HUES6 (cell line): Measurements from ENCODE around the gene HS6ST1.

Source experiments
- H3K27ac ChIP-seq: 2 replicates; pipeline ENCODE4 v1.7.0; 2013; ENCODE audit warnings: low read depth, mild to moderate bottlenecking, low read length, inconsistent platforms
- H3K27me3 ChIP-seq: 2 replicates; pipeline ENCODE4 v1.6.1; 2013; ENCODE audit warnings: low read length; ENCODE audit not compliant: control insufficient read depth, insufficient read depth
- H3K36me3 ChIP-seq: 2 replicates; pipeline ENCODE4 v1.6.1; 2013; ENCODE audit warnings: low read length; ENCODE audit not compliant: control insufficient read depth, insufficient read depth
- H3K4me1 ChIP-seq: 2 replicates; pipeline ENCODE4 v1.6.1; 2013; ENCODE audit warnings: low read length; ENCODE audit not compliant: control insufficient read depth, insufficient read depth
- H3K4me3 ChIP-seq: 2 replicates; pipeline ENCODE4 v1.5.1; 2013; ENCODE audit warnings: low read depth, low read length
- H3K9ac ChIP-seq: one replicate; pipeline ENCODE4 v1.6.1; 2013; ENCODE audit warnings: mild to moderate bottlenecking, low read length
- H3K9me3 ChIP-seq: 2 replicates; pipeline ENCODE4 v1.6.1; 2013; ENCODE audit warnings: low read depth, low read length; ENCODE audit not compliant: control insufficient read depth, insufficient read depth

The HS6ST1 gene

GRCh38 chr2:128291161-128291843 is 27.4 kb downstream of the HS6ST1 start:
- no peaks in the 10 kb centered on the region for H3K27me3 ChIP-seq
- peaks cover 7% of the 10 kb centered on the region for H3K36me3 ChIP-seq
- H3K4me3 ChIP-seq = no peak overlapping the region
- H3K27ac ChIP-seq = no peak overlapping the region
- no peaks in the 10 kb centered on the region for H3K9me3 ChIP-seq
- no peak overlapping the region for H3K9ac ChIP-seq
- peaks cover 53% of the 10 kb centered on the region for H3K4me1 ChIP-seq

DNA sequence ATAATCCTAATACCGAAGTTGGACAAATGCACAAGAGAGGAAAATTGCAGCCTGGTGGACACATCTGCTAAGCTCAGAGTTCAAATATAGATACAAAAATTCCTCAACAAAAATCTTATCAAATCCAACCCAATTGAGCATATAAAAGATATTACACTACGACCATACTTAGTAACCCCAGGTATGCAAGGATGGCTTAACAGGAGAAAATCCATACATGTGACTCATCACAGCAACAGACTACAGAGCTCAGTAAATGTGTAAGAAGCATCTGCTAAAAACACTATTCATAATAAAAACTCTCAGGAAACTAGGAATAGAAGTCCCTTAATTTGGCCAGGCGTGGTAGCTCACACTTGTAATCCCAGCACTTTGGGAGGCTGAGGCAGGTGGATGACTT is 28.3 kb downstream of the HS6ST1 start:
- Histone ChIP-seq H3K27ac (no peak overlapping the region), H3K4me3 (no peak overlapping the region), H3K27me3 (no peaks in the 10 kb centered on the region), H3K9ac (no peak overlapping the region), H3K4me1 (peaks cover 55% of the 10 kb centered on the region), H3K9me3 (no peaks in the 10 kb centered on the region), H3K36me3 (peaks cover 13% of the 10 kb centered on the region)

DNA sequence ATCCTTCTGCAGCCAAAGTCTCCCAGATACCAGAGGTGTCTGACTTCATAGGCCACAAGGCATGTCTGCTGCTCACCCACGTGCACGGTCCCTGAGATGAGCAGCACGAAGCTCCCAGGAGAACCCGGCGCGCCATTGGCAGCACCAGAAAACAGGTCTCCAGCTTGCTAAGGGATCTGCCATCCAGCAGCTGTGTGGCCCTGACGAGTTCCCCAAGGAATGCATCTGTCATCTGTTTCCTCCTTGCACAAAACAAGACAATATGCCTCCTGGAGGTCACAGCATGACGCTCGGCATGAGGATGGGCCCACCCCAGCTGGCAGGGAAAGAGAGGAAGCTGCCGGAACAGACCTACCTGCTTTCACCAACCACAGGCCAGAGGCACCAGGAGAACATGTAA is 29.2 kb downstream of the HS6ST1 start:
- no peak overlapping the region for H3K27ac ChIP-seq
- peaks cover 13% of the 10 kb centered on the region for H3K36me3 ChIP-seq
- no peak overlapping the region for H3K4me3 ChIP-seq
- no peak overlapping the region for H3K9ac ChIP-seq
- H3K4me1 ChIP-seq = peaks cover 55% of the 10 kb centered on the region
- H3K9me3 ChIP-seq = no peaks in the 10 kb centered on the region
- no peaks in the 10 kb centered on the region for H3K27me3 ChIP-seq

- peaks cover 13% of the 10 kb centered on the region for H3K36me3 ChIP-seq
- no peak overlapping the region for H3K27ac ChIP-seq
- H3K4me1 ChIP-seq = peaks cover 51% of the 10 kb centered on the region
- H3K9ac ChIP-seq = no peak overlapping the region
- no peaks in the 10 kb centered on the region for H3K9me3 ChIP-seq
- H3K4me3 ChIP-seq = no peak overlapping the region
- no peaks in the 10 kb centered on the region for H3K27me3 ChIP-seq
Measured at GRCh38 chr2:128288781-128289180, 29.9 kb downstream of the HS6ST1 start.

DNA sequence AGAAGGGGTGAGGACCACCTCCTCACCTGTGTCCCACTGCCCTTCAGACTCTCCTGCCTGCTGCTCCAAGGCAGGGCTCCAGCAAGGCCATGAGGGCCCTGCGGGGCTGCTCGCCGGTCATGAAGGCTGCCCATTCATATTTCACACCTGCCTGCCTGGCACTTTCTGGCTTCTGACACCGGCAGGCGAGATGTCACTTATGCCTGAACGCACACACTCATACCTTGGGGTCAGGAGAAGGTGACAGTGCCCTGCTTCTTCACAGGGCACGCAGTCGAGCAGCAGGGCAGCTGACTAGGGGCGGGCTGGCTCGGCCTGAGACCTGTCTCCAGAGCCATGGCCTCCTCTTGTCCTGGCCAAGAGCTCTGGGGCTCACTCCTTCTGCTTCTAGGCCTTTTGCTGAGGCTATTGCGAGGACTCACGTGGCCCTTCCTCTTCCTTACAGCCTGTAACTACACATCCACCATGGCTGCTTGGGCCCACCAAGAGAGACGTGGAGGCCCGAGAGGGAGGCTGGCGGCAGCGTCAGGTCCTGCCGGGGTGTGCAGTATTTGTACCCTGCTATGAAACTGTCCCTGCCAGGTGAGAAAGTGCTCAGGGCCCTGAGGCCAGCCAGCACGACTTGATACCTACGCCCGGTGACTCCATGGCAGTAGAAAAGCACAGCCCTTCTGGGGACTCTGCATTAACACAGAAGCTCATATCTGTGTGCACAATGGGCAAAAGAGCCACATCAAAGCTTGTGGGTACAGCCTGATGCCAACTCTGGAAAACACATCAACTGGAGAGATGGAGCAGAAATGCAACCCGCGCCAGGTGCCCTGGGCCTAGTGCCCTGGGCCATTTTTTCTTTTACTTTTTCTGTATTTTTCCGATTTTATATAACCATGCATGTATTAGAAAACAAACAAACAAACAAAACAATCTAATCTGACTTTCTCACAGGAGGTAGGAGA is 30.6 kb downstream of the HS6ST1 start:
- H3K27ac ChIP-seq = no peak overlapping the region
- no peak overlapping the region for H3K4me3 ChIP-seq
- H3K36me3 ChIP-seq = peaks cover 18% of the 10 kb centered on the region
- no peaks in the 10 kb centered on the region for H3K9me3 ChIP-seq
- H3K4me1 ChIP-seq = peaks cover 49% of the 10 kb centered on the region
- no peaks in the 10 kb centered on the region for H3K27me3 ChIP-seq
- no peak overlapping the region for H3K9ac ChIP-seq

GRCh38 chr2:128286905-128287779 is 31.5 kb downstream of the HS6ST1 start:
- Histone ChIP-seq H3K9ac (no peak overlapping the region), H3K4me1 (peaks cover 47% of the 10 kb centered on the region), H3K36me3 (peaks cover 18% of the 10 kb centered on the region), H3K4me3 (no peak overlapping the region), H3K27ac (no peak overlapping the region), H3K9me3 (no peaks in the 10 kb centered on the region), H3K27me3 (no peaks in the 10 kb centered on the region)

DNA sequence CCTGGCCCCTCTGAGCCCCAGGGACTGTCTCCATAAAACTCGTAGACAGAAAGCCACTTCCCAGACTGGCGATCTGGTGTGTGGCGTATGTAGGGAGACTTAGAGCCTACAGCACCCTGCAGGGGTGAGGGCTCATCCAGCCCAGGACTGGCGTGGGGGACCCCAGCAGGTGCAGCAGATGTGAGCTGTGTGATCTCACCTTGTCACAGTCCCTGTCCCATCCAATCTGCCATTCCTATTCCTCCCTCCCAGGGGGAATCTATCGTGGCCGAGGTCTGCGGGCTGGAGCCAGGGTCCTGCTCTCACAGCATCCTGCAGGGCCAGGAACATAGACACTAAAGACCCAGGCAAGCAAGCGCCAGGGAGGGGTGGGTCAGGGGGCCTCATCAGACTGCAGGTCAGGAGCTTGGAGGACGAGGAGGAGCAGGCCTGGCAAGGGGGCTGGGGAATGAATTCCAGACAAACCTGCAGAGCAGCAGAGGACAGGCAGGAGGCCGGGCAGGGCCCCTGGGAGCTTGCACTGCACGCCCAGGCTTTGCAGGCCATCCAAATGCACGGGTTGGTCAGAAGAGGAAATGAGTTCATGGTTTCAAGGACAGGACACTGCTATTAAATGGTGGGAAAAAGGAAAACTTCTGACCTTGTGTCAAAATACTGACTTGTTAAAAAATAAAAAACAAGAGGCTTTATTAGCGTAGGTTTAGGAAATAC is 32.5 kb downstream of the HS6ST1 start:
- peaks cover 40% of the 10 kb centered on the region for H3K4me1 ChIP-seq
- H3K36me3 ChIP-seq = peaks cover 20% of the 10 kb centered on the region
- H3K4me3 ChIP-seq = no peak overlapping the region
- H3K9me3 ChIP-seq = no peaks in the 10 kb centered on the region
- H3K9ac ChIP-seq = no peak overlapping the region
- no peak overlapping the region for H3K27ac ChIP-seq
- H3K27me3 ChIP-seq = no peaks in the 10 kb centered on the region

GRCh38 chr2:128285329-128285931 is 33.2 kb downstream of the HS6ST1 start:
- peaks cover 40% of the 10 kb centered on the region for H3K4me1 ChIP-seq
- no peak overlapping the region for H3K4me3 ChIP-seq
- no peak overlapping the region for H3K27ac ChIP-seq
- no peaks in the 10 kb centered on the region for H3K27me3 ChIP-seq
- no peaks in the 10 kb centered on the region for H3K9me3 ChIP-seq
- H3K9ac ChIP-seq = no peak overlapping the region
- peaks cover 21% of the 10 kb centered on the region for H3K36me3 ChIP-seq

DNA sequence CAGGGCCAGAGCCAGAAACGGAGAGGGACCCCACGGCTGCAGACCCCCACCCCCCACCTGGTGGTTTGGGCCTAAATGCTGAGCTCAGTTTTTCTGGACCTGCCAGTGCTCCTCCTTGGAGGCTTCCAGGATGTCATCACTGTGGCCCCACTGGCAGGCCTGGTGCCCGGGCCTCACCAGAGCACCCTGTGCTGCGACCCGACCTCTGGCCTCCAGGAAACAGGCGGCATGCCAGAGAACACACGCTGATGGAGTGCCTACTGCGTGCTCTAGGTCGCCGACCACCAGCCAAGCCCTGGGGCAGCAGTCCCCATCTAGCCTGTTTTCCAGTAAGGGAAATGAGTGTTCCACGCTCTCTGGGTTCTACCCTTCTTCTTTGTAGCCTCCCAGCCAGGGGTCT is 33.8 kb downstream of the HS6ST1 start:
- peaks cover 21% of the 10 kb centered on the region for H3K36me3 ChIP-seq
- H3K9ac ChIP-seq = no peak overlapping the region
- peaks cover 35% of the 10 kb centered on the region for H3K4me1 ChIP-seq
- H3K27ac ChIP-seq = no peak overlapping the region
- H3K4me3 ChIP-seq = no peak overlapping the region
- no peaks in the 10 kb centered on the region for H3K27me3 ChIP-seq
- H3K9me3 ChIP-seq = no peaks in the 10 kb centered on the region

DNA sequence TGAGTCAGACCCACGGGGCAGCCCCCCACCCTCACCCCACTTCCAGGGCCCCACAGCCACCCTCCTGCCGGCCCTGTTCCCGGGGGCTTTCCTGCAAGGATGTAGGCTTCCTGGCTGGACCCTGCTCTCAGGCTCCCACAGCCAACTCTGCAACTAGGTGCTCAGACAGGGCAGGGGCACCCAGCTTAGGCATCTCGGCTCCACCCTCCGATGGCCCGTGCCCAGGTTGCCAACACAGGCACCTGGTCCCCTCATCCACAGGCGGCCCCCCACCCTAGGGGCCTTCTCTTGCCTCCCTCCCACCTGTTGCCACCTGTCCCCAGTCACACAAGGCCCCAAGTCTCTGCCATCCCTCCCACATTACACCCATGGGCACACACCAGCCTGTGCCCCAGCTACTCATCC is 34.6 kb downstream of the HS6ST1 start:
- no peaks in the 10 kb centered on the region for H3K27me3 ChIP-seq
- H3K27ac ChIP-seq = no peak overlapping the region
- H3K9me3 ChIP-seq = no peaks in the 10 kb centered on the region
- peaks cover 27% of the 10 kb centered on the region; the same call in 1 of the 2 replicates for H3K4me1 ChIP-seq
- H3K9ac ChIP-seq = no peak overlapping the region
- H3K36me3 ChIP-seq = peaks cover 21% of the 10 kb centered on the region
- H3K4me3 ChIP-seq = no peak overlapping the region
